Panc1 (cell line): Measurements from ENCODE around the gene ABCB8. TPM values are rescaled to one million over a fixed set of nuclear protein-coding genes. Genes with fewer than 3 reads are reported as not detected.
A peak's percentile ranks its signal among the peaks of the same experiment; 100 is the strongest.

Experiments
- ATAC-seq: fragments of 200-7000 bp; cut with Tn5 transposase; 2 replicates; pipeline ENCODE4 v1.9.1; 2020; ENCODE audit warnings: mild to moderate bottlenecking, moderate library complexity
- BruUV-seq: library from RNA; stranded (reverse); fragments of 400-500 nt; replicated peaks from 2 replicates; lab custom pipeline; 2021; lab: Mats Ljungman, UMichigan
- CTCF ChIA-PET: fragments of 300-600 bp; sonication (Branson Sonifier 250); formaldehyde crosslinking; loops from one replicate; lab custom pipeline; 2022; ENCODE audit warnings: antibody characterized with exemption; lab: Charles Lee
- POLR2A ChIA-PET: fragments of 300-600 bp; sonication (Branson Sonifier 250); formaldehyde crosslinking; loops from one replicate; lab custom pipeline; 2022; ENCODE audit warnings: antibody characterized with exemption; lab: Charles Lee
- DNase-seq: peaks from one replicate; pipeline ENCODE4 v3.0.0-alpha.2; 2010; ENCODE audit warnings: low read depth, low spot score
- H3K27ac ChIP-seq: 2 replicates; pipeline ENCODE4 v1.5.1; 2011; ENCODE audit warnings: mild to moderate bottlenecking, low read length, inconsistent platforms
- H3K27me3 ChIP-seq: fragments of 200-500 bp; sonication (Bioruptor generic); 2 replicates; pipeline ENCODE4 v1.6.0; 2014; ENCODE audit warnings: low read length, inconsistent platforms; ENCODE audit not compliant: control insufficient read depth, insufficient read depth
- H3K36me3 ChIP-seq: fragments of 200-500 bp; sonication (Bioruptor generic); 2 replicates; pipeline ENCODE4 v1.5.1; 2014; ENCODE audit warnings: inconsistent platforms, mild to moderate bottlenecking, low read length, moderate library complexity; ENCODE audit not compliant: control insufficient read depth, insufficient read depth
- H3K4me1 ChIP-seq: 2 replicates; pipeline ENCODE4 v1.5.1; 2011; ENCODE audit warnings: inconsistent platforms, mild to moderate bottlenecking, low read length, moderate library complexity; ENCODE audit not compliant: control insufficient read depth, insufficient read depth
- H3K4me3 ChIP-seq, 2 experiments: 2 replicates each; pipeline ENCODE4 v1.5.1; 2011 to 2012; ENCODE audit warnings: low read depth in 2 of 2, low read length in 2 of 2, mild to moderate bottlenecking in 2 of 2, inconsistent platforms in 1 of 2, moderate library complexity in 1 of 2
- H3K9me3 ChIP-seq: fragments of 200-500 bp; sonication (Bioruptor generic); 2 replicates; pipeline ENCODE4 v1.5.1; 2014; ENCODE audit warnings: low read depth, mild to moderate bottlenecking, inconsistent platforms, low read length, moderate library complexity; ENCODE audit not compliant: control insufficient read depth, insufficient read depth
- CTCF ChIP-seq: fragments of 450-650 bp; IDR thresholded peaks from 2 replicates; pipeline ENCODE4 v1.5.1; 2017; ENCODE audit warnings: mild to moderate bottlenecking
- POLR2AphosphoS5 ChIP-seq: IDR thresholded peaks from 2 replicates; pipeline ENCODE4 v1.6.1; 2012; ENCODE audit warnings: mild to moderate bottlenecking, low read depth, low read length, moderate library complexity
- REST ChIP-seq, 2 experiments: IDR thresholded peaks; 2 replicates each; pipeline ENCODE4 v1.6.1; 2011 to 2012; ENCODE audit warnings: low read depth in 2 of 2, control low read depth in 1 of 2, low read length in 1 of 2, mild to moderate bottlenecking in 1 of 2, moderate library complexity in 1 of 2; ENCODE audit not compliant: insufficient read depth in 1 of 2
- SIN3A ChIP-seq: IDR thresholded peaks from 2 replicates; pipeline ENCODE4 v1.6.1; 2012; ENCODE audit warnings: low read depth, mild to moderate bottlenecking, low read length, moderate library complexity, borderline replicate concordance; ENCODE audit not compliant: insufficient read depth
- TCF7L2 ChIP-seq: IDR thresholded peaks from 2 replicates; pipeline ENCODE4 v1.6.1; 2011; ENCODE audit warnings: mild to moderate bottlenecking, low read depth, low read length, inconsistent platforms
- in situ Hi-C: cut with HindIII; loops from 2 replicates; pipeline ENCODE4 v1.10.0; 2016; ENCODE audit warnings: low sequenced_read_pairs, low pct_unique_long_range_greater_than_20kb
- intact Hi-C: fragments of 100-400 bp; cut with micrococcal nuclease; formaldehyde crosslinking; loops from one replicate; pipeline ENCODE4 v1.10.0; 2022; ENCODE audit not compliant: unreplicated experiment
- total RNA-seq: library from RNA; stranded (reverse); gene quantifications from one replicate; pipeline ENCODE4 v1.2.1, GENCODE V29; 2021; ENCODE audit not compliant: unreplicated experiment

The ABCB8 gene
- total RNA-seq, 1 experiment from 2014 or later: 49.8 TPM

GRCh38 chr7:151070574-151070960, 42.3 kb downstream of the ABCB8 start:
- TSS peak; percentile 16 for BruUV-seq
- Histone ChIP-seq H3K27ac (no peak overlapping the region), H3K36me3 (peaks cover 17% of the 10 kb centered on the region), H3K4me3 (no peak overlapping the region), H3K9me3 (no peaks in the 10 kb centered on the region), H3K4me1 (peaks cover 4% of the 10 kb centered on the region), H3K27me3 (no peaks in the 10 kb centered on the region)
- CTCF ChIA-PET: no interaction called here
- no peak for TF ChIP-seq TCF7L2
- no peak for TF ChIP-seq CTCF
- TF ChIP-seq REST (IDR thresholded peaks at IDR 0.05; ENCODE audit: insufficient read depth in 1 of 2, low read depth in 2 of 2, low read length in 1 of 2): no peak
- TF ChIP-seq POLR2AphosphoS5: no peak
- no peak for TF ChIP-seq SIN3A
- no peak for DNase-seq
- intact Hi-C loops: no loop called here
- in situ Hi-C loops: no loop called here
- ATAC-seq: no peak
- POLR2A ChIA-PET: no interaction called here

GRCh38 chr7:151071032-151071866, 43.0 kb downstream of the ABCB8 start:
- no peaks in the 10 kb centered on the region for H3K27me3 ChIP-seq
- ATAC-seq (no peak), DNase-seq (no peak)
- ChIA-PET POLR2A (interaction anchor here (0.5 kb wide), 1 partner anchor 346 kb away, joined by 13 read pairs; no protein-coding TSS in a partner anchor), CTCF (no interaction called here)
- BruUV-seq: no TSS peak
- in situ Hi-C loops (no loop called here), intact Hi-C loops (no loop called here)
- H3K9me3 ChIP-seq: no peaks in the 10 kb centered on the region
- TF ChIP-seq TCF7L2 (no peak), POLR2AphosphoS5 (no peak), CTCF (no peak)
- H3K36me3 ChIP-seq: peaks cover 12% of the 10 kb centered on the region
- H3K27ac ChIP-seq: no peak overlapping the region
- peaks cover 9% of the 10 kb centered on the region for H3K4me1 ChIP-seq
- no peak overlapping the region for H3K4me3 ChIP-seq
